GM18508 (cell line): Measurements from ENCODE around the gene DNAJC8.

Experiments
- ATAC-seq: cut with Tn5 transposase; IDR thresholded peaks from one replicate; pipeline ENCODE4 v1.9.1; 2021; ENCODE audit warnings: moderate number of reproducible peaks; ENCODE audit not compliant: insufficient read depth, unreplicated experiment

DNAJC8 gene, protein sequence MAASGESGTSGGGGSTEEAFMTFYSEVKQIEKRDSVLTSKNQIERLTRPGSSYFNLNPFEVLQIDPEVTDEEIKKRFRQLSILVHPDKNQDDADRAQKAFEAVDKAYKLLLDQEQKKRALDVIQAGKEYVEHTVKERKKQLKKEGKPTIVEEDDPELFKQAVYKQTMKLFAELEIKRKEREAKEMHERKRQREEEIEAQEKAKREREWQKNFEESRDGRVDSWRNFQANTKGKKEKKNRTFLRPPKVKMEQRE

DNA sequence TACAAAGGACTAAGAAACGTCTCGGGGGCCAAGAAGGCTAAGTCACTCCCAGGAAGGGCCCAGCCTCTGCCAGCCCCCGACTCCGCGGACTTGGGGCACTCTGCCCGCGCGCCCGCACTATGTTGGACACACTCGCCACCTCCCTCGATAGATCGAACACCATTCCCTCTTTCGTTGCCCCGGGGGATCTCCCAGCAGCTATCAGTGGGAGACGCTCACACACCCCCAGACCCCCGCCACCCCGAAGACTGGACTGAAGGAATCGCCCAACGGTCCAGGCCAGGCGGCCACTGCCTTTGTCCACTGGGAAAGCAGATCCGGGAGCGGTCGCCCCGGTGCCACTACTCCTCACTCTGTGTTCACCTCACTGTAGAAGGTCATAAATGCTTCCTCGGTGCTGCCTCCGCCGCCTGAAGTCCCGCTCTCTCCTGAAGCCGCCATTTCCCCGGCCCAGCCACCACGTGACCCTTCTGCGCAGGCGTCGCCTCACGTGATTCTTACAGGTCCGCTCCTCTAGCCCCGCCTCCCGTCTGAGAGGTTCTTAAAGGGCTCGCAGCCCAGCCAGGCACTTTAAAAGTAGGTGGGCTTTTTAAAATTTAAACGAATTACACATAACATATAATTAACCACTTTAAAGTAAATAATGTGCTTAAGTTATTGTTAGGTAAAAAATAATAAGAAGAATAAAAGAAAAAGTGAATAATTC is at the start of gene DNAJC8:
Gene DNAJC8, minus strand, starts transcription at position 472 of the 706 bp plus-strand sequence. Its CDS starts 31 bp downstream, at position 441.
- ATAC-seq = no peak

DNA sequence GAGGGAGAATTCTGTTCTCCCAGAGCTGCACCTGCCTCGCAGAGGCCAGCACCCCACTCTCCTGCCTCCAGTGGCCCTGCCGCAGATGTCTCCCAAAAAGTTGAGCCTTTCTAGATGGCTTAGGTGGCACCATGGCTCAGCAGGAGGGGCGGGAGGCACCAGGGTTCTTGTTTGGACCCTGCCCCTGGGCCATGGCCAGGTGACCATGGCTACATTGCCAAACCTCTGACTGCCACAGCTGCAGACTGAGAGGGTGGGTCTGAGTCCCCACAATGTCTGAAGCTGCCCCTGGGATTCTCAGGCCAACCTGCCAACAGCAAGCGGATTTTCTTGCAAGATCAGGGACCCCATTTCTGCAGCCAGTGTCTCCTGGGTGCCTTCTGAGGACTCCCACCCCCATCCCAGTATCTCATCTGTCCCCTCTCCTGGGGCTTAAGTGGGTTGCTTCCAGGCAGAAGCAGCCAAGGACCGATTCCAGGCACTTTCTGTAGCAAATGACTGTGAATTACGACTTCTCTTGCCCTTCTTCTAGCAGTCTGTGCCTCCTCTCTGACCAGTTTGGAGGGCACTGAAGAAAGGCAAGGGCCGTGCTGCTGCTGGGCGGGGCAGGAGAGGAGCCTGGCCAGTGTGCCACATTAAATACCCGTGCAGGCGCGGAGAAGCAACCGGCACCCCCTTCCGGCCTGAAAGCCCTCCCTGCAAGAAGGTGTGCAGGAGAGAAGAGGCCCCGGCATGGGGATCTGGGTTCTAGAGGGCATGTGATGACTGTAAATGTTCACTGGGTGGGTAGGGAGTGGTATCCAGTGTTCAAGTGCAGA is 49.0 kb upstream of the DNAJC8 start:
- no peak for ATAC-seq

DNA sequence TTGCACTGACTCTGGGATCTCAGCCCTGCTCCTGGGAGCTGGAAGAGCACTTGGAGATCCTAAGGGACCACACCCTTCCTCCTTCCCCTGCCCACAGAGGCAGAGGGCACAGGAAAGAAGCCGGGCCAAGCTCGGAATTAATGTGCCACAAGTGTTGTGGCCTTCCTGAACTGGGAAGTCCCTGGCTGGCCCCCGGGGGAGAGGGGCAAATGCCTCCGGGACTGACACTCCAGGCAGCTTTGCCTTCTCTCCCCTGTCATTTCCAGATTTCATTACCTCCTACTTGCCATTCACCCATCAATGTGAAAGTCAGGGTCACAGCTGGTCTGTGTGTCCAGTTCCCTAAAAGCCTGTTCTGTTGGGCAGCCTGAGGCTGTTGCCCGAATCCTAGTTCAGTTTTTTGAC is 48.1 kb upstream of the DNAJC8 start:
- ATAC-seq = no peak

DNA sequence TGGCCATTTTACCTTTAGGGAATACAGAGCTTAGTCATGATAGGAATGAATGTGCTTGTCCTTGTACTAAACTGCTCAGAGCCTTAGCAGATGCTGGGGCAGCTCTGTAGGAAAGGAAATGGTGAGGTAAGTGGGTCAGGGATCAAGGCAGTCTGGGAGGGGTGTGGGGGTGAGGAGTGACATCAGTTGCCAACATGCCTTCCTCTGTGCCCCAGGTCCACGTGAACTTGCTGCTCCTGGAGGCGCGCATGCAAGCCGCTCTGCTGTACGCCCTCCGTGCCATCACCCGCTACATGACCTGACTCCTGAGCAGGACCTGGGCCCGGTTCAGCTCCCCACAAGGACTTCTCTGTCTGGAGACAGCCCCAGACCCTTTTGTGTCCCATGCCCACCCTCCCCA is 47.7 kb upstream of the DNAJC8 start:
- no peak for ATAC-seq

DNA sequence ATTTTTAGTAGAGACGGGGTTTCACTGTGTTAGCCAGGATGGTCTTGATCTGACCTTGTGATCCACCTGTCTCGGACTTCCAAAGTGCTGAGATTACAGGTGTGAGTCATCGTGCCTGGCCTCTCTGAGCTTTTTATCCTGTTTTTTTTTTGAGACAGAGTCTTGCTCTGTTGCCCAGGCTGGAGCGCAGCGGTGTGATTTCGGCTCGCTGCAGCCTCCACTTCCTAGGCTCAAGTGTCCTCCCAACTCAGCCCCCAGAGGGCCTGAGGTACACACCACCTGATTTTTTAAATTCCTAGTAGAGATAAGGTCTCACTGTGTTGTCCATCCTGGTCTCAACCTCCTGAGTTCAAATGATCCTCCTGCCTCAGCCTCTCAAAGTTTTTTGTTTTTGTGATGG is 46.9 kb upstream of the DNAJC8 start:
- ATAC-seq = no peak

DNA sequence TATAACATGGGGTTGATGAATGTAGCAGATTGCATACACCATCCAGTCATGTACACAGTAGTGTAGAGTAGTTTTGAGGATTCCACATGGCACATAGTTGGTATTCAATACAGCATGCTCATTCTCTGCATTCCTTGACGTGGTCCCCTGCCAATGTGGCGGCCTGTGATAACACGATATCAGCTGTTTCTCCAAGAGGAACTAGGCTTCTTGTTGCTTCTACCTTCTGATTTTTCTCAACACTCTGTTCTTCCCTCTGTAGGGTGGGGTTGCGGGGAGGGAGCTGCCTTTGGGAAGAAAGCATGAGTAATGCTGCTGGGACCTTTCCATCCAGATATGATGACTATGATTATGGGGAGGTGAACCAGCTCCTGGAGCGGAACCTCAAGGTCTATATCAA is 45.9 kb upstream of the DNAJC8 start:
- ATAC-seq = no peak

DNA sequence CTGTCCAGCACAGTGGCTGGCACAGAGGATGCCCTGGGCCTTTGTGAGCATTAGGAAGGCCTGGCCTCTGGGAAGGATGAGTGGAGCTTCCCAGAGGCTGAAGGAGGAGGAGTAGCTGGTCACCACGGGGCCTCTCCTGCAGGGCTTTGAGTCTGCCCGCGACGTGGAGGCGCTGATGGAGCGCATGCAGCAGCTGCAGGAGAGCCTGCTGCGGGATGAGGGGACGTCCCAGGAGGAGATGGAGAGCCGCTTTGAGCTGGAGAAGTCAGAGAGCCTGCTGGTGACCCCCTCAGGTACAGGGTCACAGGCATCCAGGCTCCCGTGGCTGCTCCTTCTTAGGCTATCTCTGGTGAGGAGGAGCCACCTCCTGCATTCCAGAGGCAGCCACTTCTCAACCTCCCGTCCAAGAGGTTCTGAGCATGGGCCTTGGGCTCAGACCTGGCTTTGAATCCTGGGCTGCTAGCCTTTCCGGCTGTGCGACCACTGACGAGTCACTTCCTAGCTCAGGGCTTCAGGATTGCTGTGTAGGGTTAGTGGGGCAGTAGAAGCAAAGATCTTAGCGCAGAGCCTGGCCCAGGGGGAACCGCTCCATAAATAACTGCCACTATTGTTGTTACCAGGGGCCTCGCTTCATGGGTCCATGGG is 40.5 kb upstream of the DNAJC8 start:
- no peak for ATAC-seq

DNA sequence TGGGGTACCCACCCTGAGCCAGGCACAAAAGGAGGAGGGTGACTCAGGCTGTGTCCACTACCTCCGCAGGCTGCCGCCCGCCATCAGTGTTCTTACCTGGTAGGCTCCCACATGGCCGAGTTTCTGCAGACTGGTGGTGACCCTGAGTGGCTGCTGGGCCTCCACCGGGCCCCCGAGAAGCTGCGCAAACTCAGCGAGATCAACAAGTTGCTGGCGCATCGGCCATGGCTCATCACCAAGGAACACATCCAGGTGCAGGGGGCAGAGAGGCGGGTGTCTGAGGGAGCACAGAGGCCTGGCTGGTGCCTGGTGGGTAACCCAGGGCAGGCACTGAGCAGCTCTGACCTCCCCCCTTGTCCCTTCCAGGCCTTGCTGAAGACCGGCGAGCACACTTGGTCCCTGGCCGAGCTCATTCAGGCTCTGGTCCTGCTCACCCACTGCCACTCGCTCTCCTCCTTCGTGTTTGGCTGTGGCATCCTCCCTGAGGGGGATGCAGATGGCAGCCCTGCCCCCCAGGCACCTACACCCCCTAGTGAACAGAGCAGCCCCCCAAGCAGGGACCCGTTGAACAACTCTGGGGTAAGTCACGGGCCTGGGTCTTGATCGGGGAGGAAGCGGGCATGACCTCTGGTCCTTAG is 39.5 kb upstream of the DNAJC8 start:
- no peak for ATAC-seq

DNA sequence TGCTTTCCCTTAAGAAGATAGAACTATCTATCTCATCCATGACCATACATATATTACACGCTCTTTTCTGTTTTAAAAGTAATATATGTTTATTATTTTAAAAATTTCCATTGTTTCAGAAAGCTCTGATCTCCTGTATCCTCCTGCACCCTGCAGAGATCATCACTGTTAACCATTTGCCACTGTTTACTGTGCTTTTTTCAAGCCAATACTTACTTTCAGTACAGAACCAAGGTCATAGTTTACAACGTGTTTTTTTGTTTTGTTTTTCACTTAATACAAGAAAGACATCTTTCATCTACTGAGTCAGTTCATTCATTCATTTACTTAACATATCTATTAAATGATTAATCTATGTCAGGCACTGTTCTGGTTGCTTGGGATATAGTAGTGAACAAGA is 36.7 kb upstream of the DNAJC8 start:
- ATAC-seq = no peak

DNA sequence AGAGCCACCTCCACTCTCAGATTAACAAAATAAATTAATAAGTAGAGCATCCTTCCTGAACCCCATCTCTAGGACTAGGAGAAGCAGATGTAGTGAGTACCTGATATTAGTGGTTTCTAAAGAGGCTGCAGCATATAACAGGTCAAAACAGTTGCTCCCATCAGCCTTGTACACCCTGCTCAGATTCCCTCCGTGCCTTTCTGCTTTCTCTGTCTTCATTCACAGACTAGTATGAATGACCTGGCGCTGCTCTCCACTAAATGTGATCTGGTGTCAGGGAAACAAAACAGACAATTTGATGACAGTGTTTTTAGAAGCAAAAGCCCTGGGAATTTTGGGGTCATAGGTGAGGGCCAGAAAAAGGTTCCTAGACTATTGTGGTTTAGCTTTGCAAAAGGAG is 34.8 kb upstream of the DNAJC8 start:
- ATAC-seq = no peak

DNA sequence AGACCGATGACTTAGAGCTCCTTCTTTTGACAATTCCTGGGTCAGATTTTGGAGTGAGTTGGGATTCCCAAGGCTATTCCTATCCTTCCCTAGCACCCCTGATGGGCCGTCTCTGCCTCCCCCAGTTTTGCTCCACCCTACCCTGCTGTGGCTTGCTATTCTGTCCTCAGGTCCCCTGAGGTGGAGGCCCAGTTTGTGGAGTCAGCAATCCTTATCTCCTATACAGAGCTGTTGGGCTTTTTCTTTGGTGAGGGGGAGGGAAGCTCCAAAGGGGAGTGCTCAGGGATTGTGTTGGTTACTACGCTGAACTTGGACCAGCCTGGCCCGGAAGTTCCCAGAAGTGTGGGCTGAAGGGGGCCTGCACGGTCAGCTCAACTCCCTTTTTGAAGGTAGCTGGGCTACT is 34.1 kb upstream of the DNAJC8 start:
- ATAC-seq = no peak

DNA sequence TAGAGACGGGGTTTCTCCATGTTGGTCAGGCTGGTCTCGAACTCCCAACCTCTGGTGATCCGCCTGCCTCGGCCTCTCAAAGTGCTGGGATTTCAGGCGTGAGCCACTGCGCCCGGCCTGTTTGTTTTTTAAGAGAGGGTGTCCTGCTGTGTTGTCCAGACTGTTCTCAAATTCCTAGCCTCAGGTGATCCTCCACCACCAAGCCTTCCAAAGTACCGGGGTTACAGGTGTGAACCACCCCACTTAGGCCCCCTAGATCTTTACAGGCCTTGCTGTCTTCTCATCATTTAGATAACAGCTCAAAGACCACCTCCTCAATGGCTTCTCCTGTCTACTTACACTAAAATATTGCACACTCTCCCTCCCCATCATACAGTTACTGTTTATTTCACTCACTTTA is 32.7 kb upstream of the DNAJC8 start:
- no peak for ATAC-seq

DNA sequence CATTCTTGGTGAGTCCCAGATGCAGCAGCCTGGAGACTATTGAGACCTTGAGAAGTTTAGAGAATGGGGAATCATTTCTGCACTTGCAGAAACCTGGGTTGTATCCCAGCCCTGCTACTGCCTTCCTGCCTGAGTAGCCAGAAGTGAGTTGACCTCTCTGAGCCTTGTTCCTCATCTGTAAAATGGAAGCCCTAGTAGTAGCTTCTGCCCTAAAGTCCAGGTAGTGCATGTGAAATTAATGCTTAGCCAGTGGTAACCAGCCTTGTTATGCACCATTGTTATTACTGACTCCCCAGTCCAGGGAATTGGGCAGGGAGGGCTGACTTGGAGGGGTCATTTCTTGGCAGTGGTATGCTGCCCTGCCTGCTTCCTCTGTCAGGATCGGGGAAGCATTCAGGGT is 32.1 kb upstream of the DNAJC8 start:
- no peak for ATAC-seq

DNA sequence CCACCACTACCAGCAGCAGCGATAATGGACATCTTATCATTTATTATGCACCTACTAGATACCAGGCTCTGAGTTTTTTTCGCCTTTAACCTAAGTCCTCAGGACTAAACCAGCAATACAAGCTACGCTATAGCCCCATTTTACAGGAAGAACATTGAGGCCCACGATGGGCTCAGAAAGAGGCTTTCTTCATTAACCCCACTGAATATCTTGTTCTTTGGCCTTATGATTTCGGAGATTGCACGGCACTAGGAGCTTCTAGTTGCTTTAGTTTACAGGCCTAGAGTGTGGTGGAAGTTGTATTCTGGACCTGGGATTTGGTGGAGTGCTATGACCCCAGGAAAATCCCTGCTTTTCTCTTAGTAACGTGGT is 28.0 kb upstream of the DNAJC8 start:
- no peak for ATAC-seq

DNA sequence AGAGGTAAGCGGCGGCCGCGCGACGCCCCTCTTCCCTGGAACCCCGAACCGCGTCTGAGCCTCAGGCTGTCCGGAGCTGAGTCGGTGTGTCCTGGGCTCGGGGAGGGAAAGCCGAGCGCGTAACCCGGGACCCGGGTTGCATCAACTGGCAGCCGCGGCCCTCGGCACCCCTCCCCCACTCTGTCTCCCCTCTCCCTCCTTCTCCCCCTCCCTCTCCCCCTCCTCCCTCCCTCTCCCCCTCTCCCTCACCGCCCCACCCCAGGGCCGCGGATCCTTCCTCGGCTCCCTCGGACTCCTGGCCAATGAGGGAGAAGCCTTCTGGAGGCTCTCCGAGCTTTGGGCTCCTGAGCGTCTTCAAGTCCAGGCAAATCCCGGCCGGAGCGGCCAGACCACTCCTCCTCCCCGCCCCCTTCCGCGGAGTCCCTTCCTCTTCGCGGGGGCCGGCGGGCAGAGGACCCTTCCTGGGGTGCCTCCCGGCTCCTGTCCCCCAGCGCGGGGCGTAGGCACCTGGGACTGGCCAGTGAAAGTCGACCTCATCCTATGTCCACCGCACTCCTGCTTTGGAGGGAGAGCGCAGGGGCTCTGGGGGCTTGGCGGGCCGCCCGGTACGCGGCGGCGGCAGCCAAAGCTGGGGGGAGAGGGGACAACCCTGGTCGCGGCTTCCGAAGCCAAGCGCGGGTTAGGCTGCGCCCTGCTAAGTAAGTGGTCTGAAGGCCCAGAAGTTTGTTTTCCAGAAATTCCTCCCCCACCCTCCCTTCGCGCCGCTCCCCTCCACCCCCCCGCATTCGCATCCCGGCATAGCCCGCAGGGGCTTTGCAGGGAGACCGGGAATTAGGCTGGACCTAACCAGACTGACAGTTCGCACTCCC is 27.3 kb upstream of the DNAJC8 start:
- ATAC-seq = no peak

DNA sequence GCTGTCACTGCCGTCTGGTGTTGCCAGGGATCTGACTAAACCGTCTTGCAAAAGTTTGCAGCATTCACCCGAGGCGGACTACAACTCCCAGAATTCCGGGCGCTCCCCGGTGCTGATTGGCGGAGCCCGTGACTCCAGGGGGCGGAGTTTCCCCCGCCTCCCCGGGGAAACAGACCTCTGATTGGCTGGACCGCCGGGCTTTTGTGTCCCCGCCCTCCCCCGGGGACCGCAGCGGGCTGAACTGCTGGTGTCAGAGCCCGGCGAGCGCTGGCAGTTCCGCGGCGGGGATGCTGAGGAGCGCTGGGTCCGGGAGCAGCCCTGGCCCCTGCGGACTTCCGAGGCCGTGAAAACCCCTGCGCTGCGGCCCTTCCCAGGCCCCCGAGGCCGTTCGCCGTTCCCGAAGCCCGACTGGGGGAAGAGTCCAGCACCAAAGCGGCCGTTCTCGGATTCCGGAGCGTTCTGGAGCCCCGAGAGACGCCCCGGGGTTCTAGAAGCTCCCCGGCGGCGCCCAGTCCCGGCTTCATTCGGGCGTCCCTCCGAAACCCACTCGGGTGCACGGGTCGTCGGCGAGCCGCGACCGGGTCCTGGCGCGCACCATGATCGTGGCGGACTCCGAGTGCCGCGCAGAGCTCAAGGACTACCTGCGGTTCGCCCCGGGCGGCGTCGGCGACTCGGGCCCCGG is 26.6 kb upstream of the DNAJC8 start, which contains the start of gene SESN2:
Gene SESN2, plus strand, starts transcription at position 267 of the 682 bp plus-strand sequence. Its CDS starts 330 bp downstream, at position 597.
- peak; percentile 88 for ATAC-seq

DNA sequence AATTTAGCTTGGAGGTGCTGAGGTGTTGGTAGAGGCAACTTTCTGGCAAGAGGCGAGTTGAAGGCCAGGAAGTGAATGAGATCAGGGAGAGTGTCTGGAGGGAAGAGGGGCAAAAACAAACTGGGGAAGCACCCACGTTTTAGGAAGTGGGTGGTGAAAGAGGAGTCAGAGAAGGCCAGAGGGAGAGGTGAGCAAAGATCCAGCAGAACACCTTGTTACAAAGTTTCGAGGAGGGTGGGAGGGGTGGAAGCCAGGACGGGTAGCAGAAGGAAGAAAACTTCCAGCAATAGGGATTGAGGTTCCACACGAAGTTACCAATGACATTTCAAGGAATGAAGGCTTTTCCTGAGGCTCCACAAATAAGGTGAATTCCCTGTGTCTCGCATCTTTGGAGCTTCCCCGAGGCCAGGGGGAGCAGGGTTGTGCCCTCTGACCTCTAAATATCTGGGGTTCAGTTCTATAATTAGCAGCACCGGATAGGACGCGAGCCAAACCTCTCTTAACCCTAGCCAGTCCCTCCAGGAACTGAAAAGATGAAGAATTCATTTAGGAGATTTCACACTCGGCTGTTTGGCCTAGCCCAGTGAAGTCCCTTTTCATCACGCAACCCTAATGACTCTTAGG is 25.9 kb upstream of the DNAJC8 start:
- no peak for ATAC-seq

DNA sequence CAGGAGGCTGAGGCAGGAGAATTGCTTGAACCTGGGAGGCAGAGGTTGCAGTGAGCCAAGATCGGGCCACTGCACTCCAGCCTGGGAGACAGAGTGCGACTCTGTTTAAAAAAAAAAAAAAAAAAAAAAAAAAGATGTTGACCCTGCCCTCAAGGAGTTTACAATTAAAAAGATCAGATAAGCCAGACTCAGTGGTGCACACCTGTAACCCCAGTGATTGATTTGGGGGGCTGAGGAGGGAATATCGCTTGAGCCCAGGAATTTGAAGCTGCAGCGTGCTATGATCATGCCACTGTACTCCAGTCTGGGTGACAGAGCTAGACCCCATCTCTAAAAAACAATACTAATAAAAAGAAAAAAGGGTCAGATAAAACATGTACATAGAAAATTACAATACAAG is 24.9 kb upstream of the DNAJC8 start:
- ATAC-seq = no peak
